HUDEP-2 (cell line): Measurements from ENCODE around the gene MPIG6B.

Source experiments
- DNase-seq, 76 experiments: peaks; one replicate each; lab custom pipeline; 2025; ENCODE audit not compliant: unreplicated experiment in 76 of 76; lab: John Stamatoyannopoulos, UW

MPIG6B gene

GRCh38 chr6:31736768-31737314 lies 13.7 kb downstream of the MPIG6B start:
- no peak for DNase-seq

GRCh38 chr6:31737315-31737990 lies 14.3 kb downstream of the MPIG6B start:
- peak in 4 of 76 experiments; percentile 20 to 41 (median 30) for DNase-seq

- peak in 71 of 76 experiments; percentile 25 to 89 (median 64) for DNase-seq
Observed at GRCh38 chr6:31737991-31738979, 15.1 kb downstream of the MPIG6B start.

- DNase-seq: peak; percentile 84 to 100 (median 99)
Observed at GRCh38 chr6:31739639-31740396, 16.6 kb downstream of the MPIG6B start, which contains the start of gene MSH5. Gene MSH5, plus strand, starts transcription at chr6:31740005. Its CDS starts 462 bp downstream, at chr6:31740467.

GRCh38 chr6:31740397-31741223 lies 17.4 kb downstream of the MPIG6B start:
- DNase-seq: peak in 12 of 76 experiments; percentile 26 to 66 (median 47)

GRCh38 chr6:31741815-31742214 lies 18.6 kb downstream of the MPIG6B start:
- DNase-seq: no peak

GRCh38 chr6:31742894-31743293 lies 19.7 kb downstream of the MPIG6B start:
- DNase-seq: no peak

- no peak for DNase-seq
Observed at GRCh38 chr6:31744422-31744821, 21.2 kb downstream of the MPIG6B start.

- DNase-seq: no peak
Observed at GRCh38 chr6:31749301-31750036, 26.3 kb downstream of the MPIG6B start.

GRCh38 chr6:31750411-31751022 lies 27.3 kb downstream of the MPIG6B start:
- DNase-seq: no peak

- no peak for DNase-seq
Observed at GRCh38 chr6:31752739-31753319, 29.7 kb downstream of the MPIG6B start.

GRCh38 chr6:31758281-31758680 lies 35.1 kb downstream of the MPIG6B start:
- no peak for DNase-seq

- DNase-seq: no peak
Observed at GRCh38 chr6:31760790-31761189, 37.6 kb downstream of the MPIG6B start.

- DNase-seq: no peak
Observed at GRCh38 chr6:31761343-31761742, 38.2 kb downstream of the MPIG6B start.

GRCh38 chr6:31762356-31762755 lies 39.2 kb downstream of the MPIG6B start, which contains the start of gene SAPCD1:
Gene SAPCD1, plus strand, starts transcription at chr6:31762656. Its CDS starts 399 bp downstream, at chr6:31763055.
- DNase-seq: no peak

- DNase-seq: no peak
Observed at GRCh38 chr6:31762878-31763618, 39.9 kb downstream of the MPIG6B start.

- DNase-seq: no peak
Observed at GRCh38 chr6:31763619-31763940, 40.4 kb downstream of the MPIG6B start.
